Fibroblast of lung (primary cell): ENCODE results near the gene SPPL2B. TPM values are rescaled to one million over a fixed set of nuclear protein-coding genes. Genes with fewer than 3 reads are reported as not detected.

Experiments used
- DNase-seq, 2 donors: peaks; one replicate each; pipeline versions ENCODE4 v3.0.0 to v3.0.0-alpha.2; 2010; ENCODE audit warnings: low read depth in 2 of 2
- H2AFZ ChIP-seq: 2 replicates; pipeline ENCODE4 v1.5.1; 2012; ENCODE audit warnings: low read length, control low read depth, inconsistent platforms
- H3K27ac ChIP-seq: 2 replicates; pipeline ENCODE4 v1.5.1; 2011; ENCODE audit warnings: low read length, control low read depth; ENCODE audit not compliant: insufficient read depth
- H3K27me3 ChIP-seq: 2 replicates; pipeline ENCODE4 v1.5.1; 2011; ENCODE audit warnings: mild to moderate bottlenecking, low read length; ENCODE audit not compliant: control insufficient read depth, insufficient read depth
- H3K36me3 ChIP-seq: 2 replicates; pipeline ENCODE4 v1.5.1; 2011; ENCODE audit warnings: low read length; ENCODE audit not compliant: control insufficient read depth, insufficient read depth
- H3K4me1 ChIP-seq: 2 replicates; pipeline ENCODE4 v1.5.1; 2011; ENCODE audit warnings: low read length; ENCODE audit not compliant: control insufficient read depth, insufficient read depth; ENCODE audit errors: extremely low read depth
- H3K4me2 ChIP-seq: 2 replicates; pipeline ENCODE4 v1.5.1; 2011; ENCODE audit warnings: low read length, control low read depth; ENCODE audit not compliant: insufficient read depth; ENCODE audit errors: extremely low read depth
- H3K4me3 ChIP-seq, 4 experiments: fragments of 200-600 bp in 1 of 4; sonication (generic) in 1 of 4; replicated peaks in 1 of 4; 2 replicates each; pipeline ENCODE4 v1.5.1; 2011 to 2016; ENCODE audit warnings: low read length in 4 of 4, low read depth in 3 of 4, mild to moderate bottlenecking in 3 of 4, control low read depth in 2 of 4, inconsistent platforms in 1 of 4, mixed read lengths in 1 of 4; ENCODE audit not compliant: insufficient read depth in 1 of 4; ENCODE audit errors: control extremely low read depth in 1 of 4
- H3K79me2 ChIP-seq: 2 replicates; pipeline ENCODE4 v1.5.1; 2012; ENCODE audit warnings: mild to moderate bottlenecking, low read length, inconsistent platforms; ENCODE audit not compliant: control insufficient read depth, insufficient read depth
- H3K9ac ChIP-seq: 2 replicates; pipeline ENCODE4 v1.5.1; 2011; ENCODE audit warnings: mild to moderate bottlenecking, low read length, control low read depth; ENCODE audit not compliant: insufficient read depth
- H3K9me3 ChIP-seq: 2 replicates; pipeline ENCODE4 v1.5.1; 2012; ENCODE audit warnings: low read depth, low read length; ENCODE audit not compliant: control insufficient read depth, insufficient read depth
- H4K20me1 ChIP-seq: 2 replicates; pipeline ENCODE4 v1.5.1; 2011; ENCODE audit warnings: low read length; ENCODE audit not compliant: control insufficient read depth, insufficient read depth; ENCODE audit errors: extremely low read depth
- CTCF ChIP-seq, 2 donors: IDR thresholded peaks in 1 of 2; conservative IDR thresholded peaks in 1 of 2; 1 replicate in 1 of 2; 2 replicates in 1 of 2; pipeline ENCODE4 v1.5.1; 2011 to 2012; ENCODE audit warnings: low read length in 2 of 2, control low read depth in 1 of 2, inconsistent platforms in 1 of 2, low read depth in 1 of 2, mild to moderate bottlenecking in 1 of 2
- EZH2 ChIP-seq: IDR thresholded peaks from 2 replicates; pipeline ENCODE4 v1.5.1; 2012; ENCODE audit warnings: low read length, control low read depth, mild to moderate bottlenecking; ENCODE audit errors: missing control alignments
- polyA plus RNA-seq, 2 donors: library from polyadenylated mRNA; depleted of rRNA in 1 of 2; stranded (reverse) in 1 of 2; unstranded in 1 of 2; fragments of >200 nt; gene quantifications; 2 replicates each; pipeline ENCODE4 v1.2.1, GENCODE V29; 2011 to 2012; ENCODE audit warnings: missing spikeins in 1 of 2
- total RNA-seq: library from RNA; depleted of rRNA; stranded (reverse); fragments of >200 nt; gene quantifications from 2 replicates; pipeline ENCODE4 v1.2.1, GENCODE V29; 2014

The SPPL2B gene
- total and polyA plus RNA-seq, 2 donors (not counting 1 experiment from before 2014, with no cell fraction given): 16.0 to 23.8 TPM

DNA sequence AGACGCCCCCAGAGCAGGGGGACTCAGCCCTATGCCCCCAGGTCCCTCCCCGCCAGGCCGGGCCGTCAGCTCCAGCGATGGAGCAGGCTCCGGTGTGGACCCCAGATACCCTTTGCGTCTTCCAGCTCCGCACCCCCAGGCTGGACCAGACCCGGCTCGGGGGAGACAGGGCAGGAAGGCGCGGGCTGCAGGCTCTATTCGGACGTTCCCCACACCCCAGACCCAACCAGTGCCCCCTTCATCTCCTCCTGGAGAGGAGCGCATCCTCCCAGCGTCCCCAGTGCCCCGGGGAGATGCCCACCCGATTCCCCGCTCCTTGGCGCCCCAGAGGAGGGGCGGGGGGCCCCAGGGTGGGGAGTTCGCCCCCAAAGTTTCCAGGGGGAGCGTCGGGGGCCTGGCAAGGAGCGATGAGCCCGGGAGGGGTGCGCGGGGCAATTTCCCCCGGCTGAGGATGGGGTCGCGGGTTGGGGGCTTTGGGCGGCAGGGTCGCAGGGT, 20.9 kb upstream of the SPPL2B start:
- Histone ChIP-seq H3K27ac (no peak overlapping the region), H3K9me3 (no peaks in the 10 kb centered on the region), H4K20me1 (no peaks in the 10 kb centered on the region), H2AFZ (no peak overlapping the region), H3K4me3 (no peak overlapping the region), H3K4me2 (no peak overlapping the region), H3K79me2 (no peaks in the 10 kb centered on the region), H3K9ac (no peak overlapping the region), H3K4me1 (no peaks in the 10 kb centered on the region), H3K27me3 (peaks cover 24% of the 10 kb centered on the region), H3K36me3 (no peaks in the 10 kb centered on the region)
- TF ChIP-seq EZH2: peak; percentile 13
- no peak for TF ChIP-seq CTCF (conservative IDR thresholded peaks at IDR 0.05 in 1 of 2, IDR thresholded peaks at IDR 0.05 in 1 of 2; ENCODE audit: low read depth in 1 of 2, low read length in 2 of 2)
- DNase-seq: no peak

DNA sequence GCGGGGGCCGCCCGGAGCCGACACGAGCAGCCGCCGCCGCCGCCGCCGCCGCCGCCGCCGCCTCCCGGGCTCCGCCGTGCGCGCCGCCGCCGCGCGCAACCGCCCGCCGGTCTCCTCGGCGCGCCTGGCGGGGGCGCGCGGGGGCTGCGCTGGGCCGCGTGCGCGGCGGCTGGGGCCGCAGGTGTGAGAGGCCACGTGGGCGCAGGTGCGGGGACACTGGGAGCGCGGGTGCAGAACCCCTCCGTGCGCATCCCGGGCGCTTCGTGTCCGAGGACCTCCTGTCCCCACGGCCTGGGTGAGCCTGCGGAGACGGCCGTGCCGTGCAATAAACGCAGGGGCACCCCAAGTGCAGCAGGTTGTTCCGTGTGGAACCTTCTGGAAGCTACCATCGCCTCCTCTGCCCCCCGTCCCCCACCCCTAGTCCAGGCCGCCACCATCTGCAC, 20.3 kb upstream of the SPPL2B start, which contains the start of gene LINGO3:
LINGO3 (minus strand) TSS at position 41 of the 443 bp plus-strand sequence. CDS start 16,378 bp downstream, outside the sequence.
- no peaks in the 10 kb centered on the region for H3K4me1 ChIP-seq
- no peak within 1 kb of the TSS for H3K27ac ChIP-seq
- TF ChIP-seq EZH2 (no peak), CTCF (conservative IDR thresholded peaks at IDR 0.05 in 1 of 2, IDR thresholded peaks at IDR 0.05 in 1 of 2; ENCODE audit: low read depth in 1 of 2, low read length in 2 of 2) (no peak)
- H4K20me1 ChIP-seq: no peaks in the 10 kb centered on the region
- no peaks in the 10 kb centered on the region for H3K79me2 ChIP-seq
- H3K4me3 ChIP-seq: peak within 1 kb of the TSS in 1 of 4 experiments; percentile 14
- no peak within 1 kb of the TSS for H3K9ac ChIP-seq
- H3K4me2 ChIP-seq: peak within 1 kb of the TSS; percentile 44
- no peaks in the 10 kb centered on the region for H3K36me3 ChIP-seq
- DNase-seq: no peak
- no peak within 1 kb of the TSS for H2AFZ ChIP-seq
- H3K27me3 ChIP-seq: peaks cover 21% of the 10 kb centered on the region
- no peaks in the 10 kb centered on the region for H3K9me3 ChIP-seq

DNA sequence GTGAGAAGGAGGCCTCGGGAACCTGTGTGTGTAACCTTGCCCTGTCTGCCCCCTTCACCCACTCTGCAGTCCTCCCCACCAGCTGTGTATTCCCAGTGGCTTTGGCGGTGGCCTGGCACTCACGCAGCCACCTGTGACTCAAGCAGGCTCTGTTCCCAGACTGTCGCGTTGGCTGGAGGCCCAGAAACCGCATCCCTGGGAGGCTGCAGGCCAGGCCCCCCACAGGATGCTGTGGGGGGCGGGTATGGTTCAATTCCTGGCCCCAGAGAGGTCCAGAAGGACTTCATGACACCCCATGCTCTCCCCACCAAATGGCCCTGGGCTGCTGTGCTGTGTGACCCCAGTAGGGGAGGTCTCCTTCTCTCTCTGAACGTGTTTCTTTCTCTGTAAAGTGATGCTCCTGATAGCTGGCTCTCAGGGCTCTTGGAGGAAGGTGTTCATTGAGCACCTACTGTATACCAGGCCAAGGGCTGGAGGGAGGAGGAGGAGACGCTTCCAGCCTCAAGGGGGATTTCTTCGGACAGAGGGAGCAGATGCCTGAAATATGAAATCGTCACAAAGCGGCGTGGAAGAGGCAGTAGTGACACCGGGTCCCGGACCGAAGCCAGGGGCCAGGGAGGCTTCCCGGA, 18.6 kb upstream of the SPPL2B start:
- Histone ChIP-seq H3K27me3 (peaks cover 18% of the 10 kb centered on the region), H3K4me3 (no peak overlapping the region), H3K4me1 (no peaks in the 10 kb centered on the region), H4K20me1 (no peaks in the 10 kb centered on the region), H3K27ac (no peak overlapping the region), H3K36me3 (no peaks in the 10 kb centered on the region), H3K9me3 (no peaks in the 10 kb centered on the region), H2AFZ (no peak overlapping the region), H3K4me2 (no peak overlapping the region), H3K9ac (no peak overlapping the region), H3K79me2 (no peaks in the 10 kb centered on the region)
- peak; percentile 30 to 54 for DNase-seq
- TF ChIP-seq CTCF (conservative IDR thresholded peaks at IDR 0.05 in 1 of 2, IDR thresholded peaks at IDR 0.05 in 1 of 2; ENCODE audit: low read depth in 1 of 2, low read length in 2 of 2) (no peak), EZH2 (no peak)
